IPS-NIHi11 (cell line): Measurements from ENCODE around the gene CHN2.
A peak's percentile ranks its signal among the peaks of the same experiment; 100 is the strongest.

Experiments
- DNase-seq: peaks from one replicate; pipeline ENCODE4 v3.0.0; 2012; ENCODE audit warnings: mixed read lengths, low spot score

Gene CHN2

DNA sequence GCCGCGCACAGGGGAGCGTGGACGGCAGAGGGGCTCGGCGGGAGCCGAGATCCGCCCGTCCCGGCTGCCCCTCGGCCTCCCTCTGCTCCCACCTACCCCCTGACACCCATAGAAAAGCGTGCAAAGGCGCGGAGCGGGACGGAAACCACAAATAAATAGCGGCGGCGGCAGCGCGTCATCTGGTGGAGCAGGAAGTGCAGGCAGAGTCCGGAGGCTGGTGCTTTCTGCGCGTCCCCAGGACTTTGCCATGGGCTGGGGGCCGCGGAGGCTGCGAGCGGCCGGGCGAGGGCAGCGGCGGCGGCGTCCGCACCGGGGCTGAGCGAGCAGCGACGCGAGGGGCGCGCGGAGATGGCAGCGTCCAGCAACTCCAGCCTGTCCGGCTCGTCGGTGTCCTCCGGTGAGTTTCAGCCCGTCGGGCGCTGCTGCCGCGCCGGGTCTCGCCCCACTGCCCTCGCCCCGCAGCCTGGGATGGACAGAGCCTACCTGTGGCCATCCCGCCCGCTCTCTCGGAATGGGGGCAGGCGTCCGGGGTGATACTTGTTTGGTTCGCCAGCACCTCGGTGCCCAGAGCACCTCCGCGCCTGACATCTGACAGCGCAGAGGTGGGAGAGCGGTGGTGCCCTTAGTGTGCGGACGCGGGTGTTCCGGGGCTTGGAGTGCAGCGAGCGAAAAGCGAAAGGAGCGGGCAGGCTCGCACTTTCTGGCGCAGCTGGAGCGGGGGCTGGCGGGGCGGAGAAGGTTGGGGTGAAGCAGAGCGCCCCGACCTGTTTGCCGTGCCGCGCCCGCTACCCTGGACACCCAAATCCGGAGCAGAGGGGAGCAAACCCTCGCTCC, at the start of gene CHN2:
TSS of gene CHN2 (plus strand) at position 182 of the 834 bp plus-strand sequence.
- peak; percentile 72 for DNase-seq

DNA sequence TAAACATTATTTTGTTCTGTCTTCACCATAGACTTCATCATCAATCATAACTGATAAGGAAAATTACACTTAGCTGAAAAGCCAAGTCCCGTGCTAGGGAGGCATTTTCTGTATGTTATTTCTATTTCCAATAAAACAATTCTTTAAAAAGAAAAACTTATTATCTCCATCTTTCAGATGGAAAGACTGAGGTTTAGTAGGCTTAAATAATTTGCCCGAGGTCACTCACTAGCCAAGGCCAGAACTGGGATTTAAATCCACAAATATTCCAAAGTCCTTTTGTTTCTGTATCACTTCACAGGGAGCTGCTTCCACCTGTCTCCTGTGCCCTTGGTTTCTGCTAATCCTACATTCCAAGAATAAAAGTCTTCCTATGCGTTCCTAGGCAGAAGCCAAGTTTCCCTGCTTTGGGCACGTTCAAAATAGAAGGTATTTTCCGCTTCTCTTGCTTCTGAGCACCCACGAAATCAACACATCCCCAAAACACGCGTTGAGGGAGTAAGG, 49.0 kb upstream of the CHN2 start:
- DNase-seq, result no peak

DNA sequence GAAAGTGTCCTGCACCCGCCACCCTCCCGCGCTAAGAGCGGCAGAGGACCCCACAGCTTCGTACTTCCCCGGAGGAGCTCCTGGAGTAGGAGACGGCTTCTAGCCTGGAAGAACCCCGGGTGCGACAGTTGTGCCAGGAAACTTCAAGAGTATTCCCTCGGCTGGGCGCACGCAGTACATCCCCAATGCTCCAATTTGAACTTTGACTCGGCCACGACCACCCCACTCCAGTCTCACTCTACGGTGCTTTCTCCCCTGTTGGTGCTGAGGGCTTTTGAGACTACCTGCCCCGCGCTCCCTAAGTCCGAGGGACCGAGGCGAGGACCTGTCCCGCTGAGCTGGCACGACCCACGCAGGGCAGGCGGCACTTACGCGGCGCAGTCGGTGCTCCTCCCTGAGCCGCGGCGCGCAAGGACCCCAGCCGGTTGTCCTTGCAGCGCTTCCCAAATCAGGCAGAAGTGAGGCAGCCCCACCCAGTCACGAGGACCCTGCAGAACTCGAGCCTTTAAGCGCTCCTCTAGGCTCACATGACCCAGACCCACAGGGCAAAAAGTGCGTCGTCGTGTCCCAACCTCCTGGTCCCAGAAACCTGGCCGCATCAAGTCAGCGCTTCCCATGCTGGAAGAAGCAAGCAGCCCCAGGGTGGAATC, 48.4 kb upstream of the CHN2 start, which contains the start of gene CPVL:
TSS of gene CPVL (minus strand) at position 481 of the 650 bp plus-strand sequence. CDS start 25,476 bp downstream, outside the sequence.
- peak; percentile 64 for DNase-seq

DNA sequence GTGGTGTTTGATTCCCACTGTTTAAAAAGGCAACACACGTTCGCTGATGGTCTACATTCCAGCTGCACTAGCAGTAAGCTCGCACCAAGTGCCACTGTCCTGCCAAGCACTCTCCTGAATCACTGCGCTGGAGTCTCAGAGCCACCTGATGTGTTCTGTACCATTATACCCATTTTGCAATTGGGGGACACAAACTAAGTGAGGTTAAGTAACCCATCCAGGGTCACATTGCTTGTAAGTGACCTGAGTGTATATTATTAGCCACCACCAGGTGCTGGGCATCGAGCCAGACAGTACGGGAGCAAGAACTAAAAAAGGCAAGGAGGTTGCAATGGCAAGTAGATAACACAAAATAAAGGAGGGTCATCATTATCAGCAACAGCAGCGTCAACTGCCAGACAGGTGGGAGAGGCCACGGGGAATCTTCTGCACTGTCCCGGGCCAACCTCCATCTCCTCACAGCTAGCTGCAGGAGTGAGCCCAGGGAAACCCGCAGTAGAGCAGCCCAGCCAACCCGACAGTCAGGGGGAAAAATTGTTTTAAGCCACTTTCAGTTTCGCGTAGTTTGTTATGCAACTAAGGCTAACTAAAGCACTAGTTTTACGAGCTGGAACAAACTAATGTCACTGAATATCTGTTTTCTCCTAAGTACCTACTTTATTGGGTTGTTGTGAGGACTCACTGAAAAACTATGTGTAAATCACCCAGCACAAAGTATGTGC, 47.5 kb upstream of the CHN2 start:
- DNase-seq, result no peak

DNA sequence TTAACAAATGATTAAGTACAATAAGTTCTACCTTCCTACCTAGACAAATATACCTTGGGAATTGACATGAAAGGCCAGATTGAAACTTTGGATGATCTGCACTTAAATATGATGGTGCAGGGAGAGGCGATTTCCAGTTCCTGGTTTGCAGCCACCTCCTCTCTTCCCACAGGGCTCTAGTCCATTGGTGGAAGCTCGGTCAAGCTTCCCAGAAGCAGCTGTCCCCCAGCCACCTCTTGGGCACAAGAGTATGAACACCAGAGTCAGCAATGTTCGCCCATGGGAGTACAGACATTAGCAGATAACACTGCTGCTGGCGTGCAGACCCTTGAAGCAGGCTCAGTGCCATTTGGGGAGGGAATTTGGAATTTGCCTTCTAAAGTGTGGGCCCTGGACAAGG, 46.8 kb upstream of the CHN2 start:
- no peak for DNase-seq

- DNase-seq, result no peak
These were observed 45.5 kb upstream of the CHN2 start for GRCh38 chr7:29149036-29149435.

DNA sequence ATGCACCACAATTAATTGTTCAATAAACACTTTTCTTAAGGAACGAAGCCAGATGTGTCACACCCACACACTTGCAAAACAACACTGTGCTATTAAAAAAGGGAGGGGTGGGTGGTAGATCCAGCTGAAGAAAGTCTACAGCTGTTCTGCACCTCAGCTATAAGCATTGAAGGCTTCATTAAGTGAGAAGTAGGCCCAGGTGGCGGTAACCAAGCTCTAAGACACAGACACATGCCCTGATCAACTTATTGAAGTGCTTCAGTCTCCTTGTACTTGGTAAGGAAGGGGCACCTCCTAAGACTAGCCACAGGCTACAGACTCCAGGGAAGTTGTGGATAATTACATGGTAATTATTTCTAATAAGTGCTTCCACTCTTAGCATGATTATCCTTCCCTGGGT, 43.7 kb upstream of the CHN2 start:
- DNase-seq, result no peak

- DNase-seq, result no peak
These were observed 40.5 kb upstream of the CHN2 start for GRCh38 chr7:29154076-29154475.

DNA sequence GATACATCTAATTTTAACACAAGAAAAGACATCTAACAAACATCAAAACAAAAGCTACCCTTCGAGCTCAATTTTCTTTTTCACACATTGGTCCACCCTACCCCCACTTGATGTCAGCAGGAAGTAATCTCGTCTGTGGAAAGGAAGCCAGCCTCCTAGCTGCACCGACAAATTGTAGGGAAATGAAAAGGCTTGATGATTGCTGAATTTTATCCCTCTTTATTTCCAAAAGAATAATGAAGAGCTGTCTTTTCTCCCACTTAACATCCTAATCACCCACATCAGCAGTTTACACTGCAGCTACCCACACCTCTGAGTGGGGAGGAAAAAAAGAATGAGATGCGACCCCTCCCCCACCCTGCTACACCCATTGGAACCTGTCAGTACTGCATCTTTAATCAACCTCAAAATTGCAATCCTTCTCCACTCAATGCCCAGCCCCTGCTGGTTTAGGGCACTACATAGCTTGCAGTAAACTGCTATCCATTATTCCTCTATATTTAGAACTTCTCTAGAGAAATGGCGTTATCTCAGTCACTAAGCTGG, 37.6 kb upstream of the CHN2 start:
- no peak for DNase-seq

- DNase-seq, result no peak
These were observed 35.7 kb upstream of the CHN2 start for GRCh38 chr7:29158795-29159423.

GRCh38 chr7:29160080-29160479, 34.5 kb upstream of the CHN2 start:
- DNase-seq, result no peak

- no peak for DNase-seq
These were observed 33.3 kb upstream of the CHN2 start for GRCh38 chr7:29161231-29161630.

DNA sequence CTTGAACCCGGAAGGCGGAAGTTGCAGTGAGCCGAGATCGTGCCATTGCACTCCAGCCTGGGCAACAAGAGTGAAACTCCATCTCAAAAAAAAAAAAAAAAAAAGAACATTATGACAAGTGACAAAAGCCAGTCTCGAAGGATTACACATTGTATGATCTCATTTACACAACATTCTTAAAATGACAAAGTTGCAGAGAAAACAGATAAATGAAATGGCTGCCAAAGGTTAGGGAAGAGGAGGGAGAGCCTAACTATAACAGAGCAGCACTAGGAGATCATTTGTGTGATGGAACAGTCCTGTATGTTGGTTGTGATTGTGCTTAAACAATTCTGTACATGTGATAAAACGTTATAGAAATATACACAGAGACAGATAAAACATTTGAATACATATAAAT, 32.0 kb upstream of the CHN2 start:
- DNase-seq, result no peak

- DNase-seq, result no peak
These were observed 30.7 kb upstream of the CHN2 start for GRCh38 chr7:29163854-29164253.

DNA sequence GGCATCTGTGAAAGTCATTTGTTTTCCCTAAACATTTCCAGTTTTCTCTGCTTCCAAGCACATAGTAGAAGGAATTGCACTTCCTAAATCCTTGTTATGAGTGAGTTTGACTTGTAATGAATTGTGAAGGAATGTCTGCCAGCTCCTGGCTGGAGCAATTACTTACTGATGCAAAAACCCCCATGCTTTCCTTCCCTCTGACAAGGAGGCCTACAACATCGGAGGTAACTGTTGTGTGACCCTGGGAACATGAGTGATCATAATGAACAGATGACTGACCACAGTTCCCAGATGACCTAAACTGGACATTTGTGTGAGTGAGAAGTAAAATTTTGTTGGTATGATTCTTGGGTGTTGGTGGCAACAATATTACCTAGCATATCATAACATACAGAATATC, 26.9 kb upstream of the CHN2 start:
- no peak for DNase-seq

DNA sequence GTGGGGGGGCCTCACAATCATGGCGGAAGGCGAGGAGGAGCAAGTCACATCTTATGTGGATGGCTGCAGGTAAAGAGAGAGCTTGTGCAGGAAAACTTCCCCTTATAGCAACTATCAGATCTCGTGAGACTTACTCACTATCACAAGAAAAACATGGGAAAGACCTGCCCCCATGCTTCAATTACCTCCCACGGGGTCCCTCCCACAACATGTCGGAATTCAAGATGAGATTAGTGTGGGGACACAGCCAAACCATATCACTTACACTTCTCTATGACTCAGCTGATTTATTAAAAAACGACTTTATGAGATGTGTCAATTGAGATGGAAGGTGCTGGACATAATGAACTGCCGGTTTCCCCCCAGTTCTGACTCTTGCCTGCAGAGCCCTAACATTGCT, 23.8 kb upstream of the CHN2 start:
- DNase-seq, result no peak

- DNase-seq, result no peak
These were observed 21.1 kb upstream of the CHN2 start for GRCh38 chr7:29173458-29173857.

DNA sequence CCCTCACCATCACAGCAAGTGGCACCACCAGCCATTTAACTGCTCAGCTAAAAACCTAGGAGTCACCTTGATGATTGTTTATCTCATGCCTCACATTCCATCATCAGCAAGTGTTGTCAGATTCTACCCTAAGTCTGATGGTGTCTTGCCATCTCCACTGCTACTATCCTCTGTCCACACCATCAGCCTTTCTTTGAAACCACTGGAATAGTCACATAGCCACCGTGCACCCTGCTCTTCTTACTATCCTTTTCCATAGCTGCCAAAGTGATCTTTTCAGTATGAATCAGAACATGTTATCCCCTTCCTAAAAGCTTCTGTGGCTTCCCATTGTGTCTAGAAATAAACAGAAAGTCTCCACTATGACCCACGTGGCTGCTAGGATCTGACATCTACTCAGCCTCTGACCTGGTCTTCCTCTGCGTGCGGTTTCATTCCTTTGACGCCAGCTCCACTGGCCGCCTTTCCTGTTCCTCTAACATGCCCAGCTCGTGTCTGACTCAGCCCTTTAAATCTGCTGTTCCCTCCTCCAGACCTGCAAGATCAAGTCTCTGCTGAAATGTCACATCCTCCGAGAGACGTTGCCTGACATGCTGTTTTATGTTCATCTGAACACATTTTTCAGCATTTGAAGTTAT, 16.5 kb upstream of the CHN2 start:
- DNase-seq, result no peak

DNA sequence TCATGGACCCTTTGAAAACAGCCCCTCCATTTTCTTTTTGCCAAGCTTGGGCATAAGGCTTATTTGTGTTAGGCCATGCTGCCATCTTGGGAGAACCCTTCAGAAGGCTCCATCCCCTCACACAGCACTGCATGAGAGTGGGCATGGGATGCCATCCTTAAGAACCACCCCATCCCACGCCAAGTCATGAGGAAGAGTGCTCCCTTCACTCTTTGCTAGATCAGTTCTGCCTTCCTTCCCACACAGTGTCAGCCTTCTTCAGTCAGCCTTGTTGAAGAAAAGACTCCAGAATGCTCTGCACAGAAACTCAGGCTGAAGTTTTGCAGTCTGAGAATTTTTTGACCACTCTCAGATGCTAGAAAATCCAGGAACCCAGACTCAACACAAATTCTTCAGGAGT, 15.5 kb upstream of the CHN2 start:
- no peak for DNase-seq

DNA sequence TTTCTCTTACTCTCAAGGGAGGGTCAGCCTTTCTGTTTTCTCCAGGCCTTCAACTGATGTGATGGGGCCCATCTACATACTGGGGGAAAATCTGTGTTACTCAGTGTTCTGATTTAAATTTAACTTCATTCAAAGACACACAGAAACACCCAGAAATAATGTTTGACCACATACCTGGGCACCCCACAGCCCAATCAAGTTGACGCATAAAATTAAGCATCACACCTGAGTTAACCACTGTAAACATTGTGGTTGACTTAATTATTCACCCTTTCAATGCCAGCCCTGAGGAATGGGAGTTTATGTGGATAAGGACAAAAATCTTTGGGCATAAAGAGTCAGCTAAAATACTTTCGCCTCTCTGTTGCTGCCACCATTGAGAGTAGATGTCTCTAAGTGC, 10.0 kb upstream of the CHN2 start:
- no peak for DNase-seq

- DNase-seq, result no peak
These were observed 9.0 kb upstream of the CHN2 start for GRCh38 chr7:29185613-29186012.
